ENCODE measurements around the gene SLC2A4RG. TPM values are rescaled to one million over a fixed set of nuclear protein-coding genes. Genes with fewer than 3 reads are reported as not detected.

SLC2A4RG gene
- total and polyA plus RNA-seq, 2 of the 13 experiments (the other 11 are each of a cell fraction or from before 2014, with no cell fraction given) = 91.4 to 95.9 TPM

DNA sequence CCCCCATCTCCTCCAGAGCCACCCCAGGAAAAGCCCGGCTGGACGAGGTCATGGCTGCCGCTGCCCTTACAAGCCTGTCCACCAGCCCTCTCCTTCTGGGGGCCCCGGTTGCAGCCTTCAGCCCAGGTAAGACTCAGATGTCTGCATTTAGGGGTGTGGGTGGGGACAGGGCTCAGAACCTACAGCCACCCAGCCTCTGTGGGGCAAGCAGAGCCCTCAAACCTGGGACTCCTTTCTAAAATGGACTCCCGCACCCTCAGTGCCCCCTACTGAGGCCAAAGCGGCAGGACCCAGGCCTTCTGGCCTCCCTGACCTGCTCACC lies 1.7 kb downstream of the SLC2A4RG start (continued):
- TF ChIP-seq, protein P1, sequence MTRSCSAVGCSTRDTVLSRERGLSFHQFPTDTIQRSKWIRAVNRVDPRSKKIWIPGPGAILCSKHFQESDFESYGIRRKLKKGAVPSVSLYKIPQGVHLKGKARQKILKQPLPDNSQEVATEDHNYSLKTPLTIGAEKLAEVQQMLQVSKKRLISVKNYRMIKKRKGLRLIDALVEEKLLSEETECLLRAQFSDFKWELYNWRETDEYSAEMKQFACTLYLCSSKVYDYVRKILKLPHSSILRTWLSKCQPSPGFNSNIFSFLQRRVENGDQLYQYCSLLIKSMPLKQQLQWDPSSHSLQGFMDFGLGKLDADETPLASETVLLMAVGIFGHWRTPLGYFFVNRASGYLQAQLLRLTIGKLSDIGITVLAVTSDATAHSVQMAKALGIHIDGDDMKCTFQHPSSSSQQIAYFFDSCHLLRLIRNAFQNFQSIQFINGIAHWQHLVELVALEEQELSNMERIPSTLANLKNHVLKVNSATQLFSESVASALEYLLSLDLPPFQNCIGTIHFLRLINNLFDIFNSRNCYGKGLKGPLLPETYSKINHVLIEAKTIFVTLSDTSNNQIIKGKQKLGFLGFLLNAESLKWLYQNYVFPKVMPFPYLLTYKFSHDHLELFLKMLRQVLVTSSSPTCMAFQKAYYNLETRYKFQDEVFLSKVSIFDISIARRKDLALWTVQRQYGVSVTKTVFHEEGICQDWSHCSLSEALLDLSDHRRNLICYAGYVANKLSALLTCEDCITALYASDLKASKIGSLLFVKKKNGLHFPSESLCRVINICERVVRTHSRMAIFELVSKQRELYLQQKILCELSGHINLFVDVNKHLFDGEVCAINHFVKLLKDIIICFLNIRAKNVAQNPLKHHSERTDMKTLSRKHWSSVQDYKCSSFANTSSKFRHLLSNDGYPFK (CRISPR knock-in tag; IDR thresholded peaks at IDR 0.05; ENCODE audit: borderline replicate concordance) = 0 out of 2 replicates have a peak, but pooled peaks have one; percentile 7
- TF ChIP-seq NCOA1 (CRISPR knock-in tag; IDR thresholded peaks at IDR 0.05) (peak; percentile 25), ATF5 (CRISPR knock-in tag; IDR thresholded peaks at IDR 0.05; ENCODE audit: low read depth) (0 out of 2 replicates have a peak, but pooled peaks have one; percentile 1), CC2D1A (CRISPR knock-in tag; IDR thresholded peaks at IDR 0.05) (0 out of 2 replicates have a peak, but pooled peaks have one; percentile 91), STAT5B (CRISPR knock-in tag; IDR thresholded peaks at IDR 0.05) (0 out of 2 replicates have a peak, but pooled peaks have one; percentile 3), ZKSCAN5 (CRISPR knock-in tag; IDR thresholded peaks at IDR 0.05) (0 out of 2 replicates have a peak, but pooled peaks have one; percentile 32), ZNF343 (CRISPR knock-in tag; IDR thresholded peaks at IDR 0.05) (0 out of 2 replicates have a peak, but pooled peaks have one; percentile 2), CHCHD3 (CRISPR knock-in tag; IDR thresholded peaks at IDR 0.05) (0 out of 2 replicates have a peak, but pooled peaks have one; percentile 74), SMARCE1 (IDR thresholded peaks at IDR 0.05; ENCODE audit: borderline replicate concordance) (no peak), ZZZ3 (CRISPR knock-in tag; IDR thresholded peaks at IDR 0.05; ENCODE audit: borderline replicate concordance) (0 out of 2 replicates have a peak, but pooled peaks have one; percentile 11), MTF2 (CRISPR knock-in tag; IDR thresholded peaks at IDR 0.05; ENCODE audit: borderline replicate concordance) (no peak), NR2F2 (IDR thresholded peaks at IDR 0.05; ENCODE audit: borderline replicate concordance, low read depth) (0 out of 2 replicates have a peak, but pooled peaks have one; percentile 22), TAF15 (IDR thresholded peaks at IDR 0.05; ENCODE audit: low read depth, low read length, poor library complexity, severe bottlenecking) (no peak), MZF1 (CRISPR knock-in tag; IDR thresholded peaks at IDR 0.05; ENCODE audit: borderline replicate concordance) (peak; percentile 37; the same call in 1 of the 2 replicates), ATF7-NPFF (CRISPR knock-in tag; IDR thresholded peaks at IDR 0.05; ENCODE audit: low read depth) (peak; percentile 83; the same call in 1 of the 2 replicates), ZFP62 (CRISPR knock-in tag; IDR thresholded peaks at IDR 0.05) (no peak), ZNF468 (CRISPR knock-in tag; IDR thresholded peaks at IDR 0.05) (peak; percentile 47; the same call in 1 of the 2 replicates), ZNF766 (CRISPR knock-in tag; IDR thresholded peaks at IDR 0.05; ENCODE audit: borderline replicate concordance) (no peak)
- TF ChIP-seq, protein P2, sequence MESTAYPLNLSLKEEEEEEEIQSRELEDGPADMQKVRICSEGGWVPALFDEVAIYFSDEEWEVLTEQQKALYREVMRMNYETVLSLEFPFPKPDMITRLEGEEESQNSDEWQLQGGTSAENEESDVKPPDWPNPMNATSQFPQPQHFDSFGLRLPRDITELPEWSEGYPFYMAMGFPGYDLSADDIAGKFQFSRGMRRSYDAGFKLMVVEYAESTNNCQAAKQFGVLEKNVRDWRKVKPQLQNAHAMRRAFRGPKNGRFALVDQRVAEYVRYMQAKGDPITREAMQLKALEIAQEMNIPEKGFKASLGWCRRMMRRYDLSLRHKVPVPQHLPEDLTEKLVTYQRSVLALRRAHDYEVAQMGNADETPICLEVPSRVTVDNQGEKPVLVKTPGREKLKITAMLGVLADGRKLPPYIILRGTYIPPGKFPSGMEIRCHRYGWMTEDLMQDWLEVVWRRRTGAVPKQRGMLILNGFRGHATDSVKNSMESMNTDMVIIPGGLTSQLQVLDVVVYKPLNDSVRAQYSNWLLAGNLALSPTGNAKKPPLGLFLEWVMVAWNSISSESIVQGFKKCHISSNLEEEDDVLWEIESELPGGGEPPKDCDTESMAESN (CRISPR knock-in tag; conservative IDR thresholded peaks at IDR 0.05) = 0 out of 2 replicates have a peak, but pooled peaks have one; percentile 2
- TF ChIP-seq, protein P3, sequence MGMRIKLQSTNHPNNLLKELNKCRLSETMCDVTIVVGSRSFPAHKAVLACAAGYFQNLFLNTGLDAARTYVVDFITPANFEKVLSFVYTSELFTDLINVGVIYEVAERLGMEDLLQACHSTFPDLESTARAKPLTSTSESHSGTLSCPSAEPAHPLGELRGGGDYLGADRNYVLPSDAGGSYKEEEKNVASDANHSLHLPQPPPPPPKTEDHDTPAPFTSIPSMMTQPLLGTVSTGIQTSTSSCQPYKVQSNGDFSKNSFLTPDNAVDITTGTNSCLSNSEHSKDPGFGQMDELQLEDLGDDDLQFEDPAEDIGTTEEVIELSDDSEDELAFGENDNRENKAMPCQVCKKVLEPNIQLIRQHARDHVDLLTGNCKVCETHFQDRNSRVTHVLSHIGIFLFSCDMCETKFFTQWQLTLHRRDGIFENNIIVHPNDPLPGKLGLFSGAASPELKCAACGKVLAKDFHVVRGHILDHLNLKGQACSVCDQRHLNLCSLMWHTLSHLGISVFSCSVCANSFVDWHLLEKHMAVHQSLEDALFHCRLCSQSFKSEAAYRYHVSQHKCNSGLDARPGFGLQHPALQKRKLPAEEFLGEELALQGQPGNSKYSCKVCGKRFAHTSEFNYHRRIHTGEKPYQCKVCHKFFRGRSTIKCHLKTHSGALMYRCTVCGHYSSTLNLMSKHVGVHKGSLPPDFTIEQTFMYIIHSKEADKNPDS (CRISPR knock-in tag; IDR thresholded peaks at IDR 0.05) = 0 out of 2 replicates have a peak, but pooled peaks have one; percentile 24
- TF ChIP-seq, protein P4, sequence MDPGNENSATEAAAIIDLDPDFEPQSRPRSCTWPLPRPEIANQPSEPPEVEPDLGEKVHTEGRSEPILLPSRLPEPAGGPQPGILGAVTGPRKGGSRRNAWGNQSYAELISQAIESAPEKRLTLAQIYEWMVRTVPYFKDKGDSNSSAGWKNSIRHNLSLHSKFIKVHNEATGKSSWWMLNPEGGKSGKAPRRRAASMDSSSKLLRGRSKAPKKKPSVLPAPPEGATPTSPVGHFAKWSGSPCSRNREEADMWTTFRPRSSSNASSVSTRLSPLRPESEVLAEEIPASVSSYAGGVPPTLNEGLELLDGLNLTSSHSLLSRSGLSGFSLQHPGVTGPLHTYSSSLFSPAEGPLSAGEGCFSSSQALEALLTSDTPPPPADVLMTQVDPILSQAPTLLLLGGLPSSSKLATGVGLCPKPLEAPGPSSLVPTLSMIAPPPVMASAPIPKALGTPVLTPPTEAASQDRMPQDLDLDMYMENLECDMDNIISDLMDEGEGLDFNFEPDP (CRISPR knock-in tag; conservative IDR thresholded peaks at IDR 0.05) = no peak

Data from HepG2 (cell line).